Measurements from ENCODE around the gene FGF19.

FGF19 gene, protein sequence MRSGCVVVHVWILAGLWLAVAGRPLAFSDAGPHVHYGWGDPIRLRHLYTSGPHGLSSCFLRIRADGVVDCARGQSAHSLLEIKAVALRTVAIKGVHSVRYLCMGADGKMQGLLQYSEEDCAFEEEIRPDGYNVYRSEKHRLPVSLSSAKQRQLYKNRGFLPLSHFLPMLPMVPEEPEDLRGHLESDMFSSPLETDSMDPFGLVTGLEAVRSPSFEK

DNA sequence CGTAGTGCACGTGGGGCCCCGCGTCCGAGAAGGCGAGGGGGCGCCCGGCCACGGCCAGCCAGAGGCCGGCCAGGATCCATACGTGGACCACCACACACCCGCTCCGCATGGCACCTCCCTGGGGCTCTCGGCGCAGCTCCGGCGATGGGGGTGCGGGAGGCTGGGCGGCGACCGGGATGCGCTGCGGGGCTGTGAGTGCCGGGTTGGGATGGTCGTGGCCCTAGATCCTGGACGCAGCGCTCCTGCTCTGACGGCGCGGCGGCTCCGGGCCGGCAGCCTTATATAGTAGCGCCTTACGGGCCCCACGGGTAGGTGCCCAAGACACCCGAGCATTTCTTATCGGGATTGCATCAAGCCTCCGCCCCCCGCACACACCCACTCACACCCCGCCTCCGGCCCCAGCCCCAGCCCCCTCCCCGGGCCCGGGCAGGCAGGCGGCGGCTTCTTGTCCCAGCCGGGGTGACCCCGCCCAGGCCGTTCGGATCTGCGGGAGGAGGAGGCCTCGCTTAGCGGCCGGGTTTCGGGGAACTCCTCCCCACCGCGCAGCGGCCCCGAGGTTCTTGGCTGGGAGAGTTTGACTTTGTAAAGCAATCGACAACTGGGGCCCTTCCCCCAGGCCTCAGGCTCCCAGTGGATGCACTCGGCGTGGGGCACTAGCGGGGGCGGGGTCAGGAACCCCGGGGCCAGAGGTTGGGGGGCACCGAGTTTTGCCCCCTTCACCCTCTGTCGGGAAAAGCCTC is at the start of gene FGF19:
TSS of gene FGF19 (minus strand) at position 255 of the 740 bp plus-strand sequence. CDS start at position 109, 146 bp downstream.
- DNase-seq (ENCODE audit: low spot score), result no peak

- DNase-seq (ENCODE audit: low spot score), result no peak
These were observed 49.1 kb upstream of the FGF19 start for GRCh38 chr11:69752890-69753289.

DNA sequence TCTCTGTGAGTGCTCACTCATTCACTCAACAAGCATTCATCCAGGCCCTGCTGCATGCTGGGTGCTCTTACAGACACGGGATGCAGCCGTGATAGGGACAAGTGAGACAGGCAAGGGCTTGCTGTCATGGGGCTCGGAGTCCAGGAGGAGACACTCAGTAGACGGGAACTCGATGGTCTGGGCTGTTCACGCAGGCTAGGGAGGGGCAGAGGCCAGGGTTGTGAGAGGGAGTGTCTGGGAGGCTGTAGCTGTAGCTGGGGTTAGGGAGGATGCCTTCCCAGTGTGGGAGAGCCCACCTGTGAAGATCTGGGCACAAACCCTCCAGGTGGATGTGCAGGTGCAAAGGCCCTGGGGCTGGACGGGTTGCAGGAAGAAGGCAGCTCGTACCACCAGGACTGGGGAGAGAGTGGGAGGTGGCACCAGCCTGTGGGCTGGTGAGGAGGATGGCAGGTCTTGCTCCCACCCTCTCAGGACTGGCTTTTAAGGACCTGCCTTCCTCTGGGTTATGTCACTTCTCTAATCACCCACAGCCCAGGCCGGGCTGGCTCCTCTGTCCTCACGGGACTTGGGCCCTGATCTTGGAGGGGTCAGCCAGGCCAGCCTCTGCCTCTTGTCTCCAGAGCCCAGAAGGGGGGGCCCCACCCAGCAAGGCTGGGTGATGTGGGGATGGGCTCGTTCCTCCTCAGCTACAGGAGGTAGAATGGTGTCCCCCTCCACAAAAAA is 47.2 kb upstream of the FGF19 start:
- DNase-seq (ENCODE audit: low spot score), result no peak

- DNase-seq (ENCODE audit: low spot score), result no peak
These were observed 46.5 kb upstream of the FGF19 start for GRCh38 chr11:69750108-69750850.

DNA sequence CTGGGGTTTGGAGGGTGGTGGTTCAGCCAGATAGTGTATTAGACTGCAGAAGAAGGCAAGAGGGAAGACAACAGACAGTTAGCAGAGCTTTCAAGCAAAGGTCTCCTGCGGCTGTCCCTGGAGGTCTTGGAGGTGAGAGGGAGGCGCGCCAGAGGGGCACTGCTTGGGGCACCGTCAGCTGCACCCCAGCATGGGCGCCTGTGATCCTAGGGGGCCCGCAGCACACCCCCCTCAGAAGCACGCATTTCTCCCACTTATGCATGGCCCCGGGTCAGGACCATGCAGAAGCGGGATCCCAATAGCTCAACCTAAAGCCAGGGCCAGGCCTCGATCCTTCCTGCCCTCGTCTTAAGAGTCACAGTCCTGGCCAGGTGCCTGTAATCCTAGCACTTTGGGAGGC is 44.8 kb upstream of the FGF19 start:
- DNase-seq (ENCODE audit: low spot score), result no peak

DNA sequence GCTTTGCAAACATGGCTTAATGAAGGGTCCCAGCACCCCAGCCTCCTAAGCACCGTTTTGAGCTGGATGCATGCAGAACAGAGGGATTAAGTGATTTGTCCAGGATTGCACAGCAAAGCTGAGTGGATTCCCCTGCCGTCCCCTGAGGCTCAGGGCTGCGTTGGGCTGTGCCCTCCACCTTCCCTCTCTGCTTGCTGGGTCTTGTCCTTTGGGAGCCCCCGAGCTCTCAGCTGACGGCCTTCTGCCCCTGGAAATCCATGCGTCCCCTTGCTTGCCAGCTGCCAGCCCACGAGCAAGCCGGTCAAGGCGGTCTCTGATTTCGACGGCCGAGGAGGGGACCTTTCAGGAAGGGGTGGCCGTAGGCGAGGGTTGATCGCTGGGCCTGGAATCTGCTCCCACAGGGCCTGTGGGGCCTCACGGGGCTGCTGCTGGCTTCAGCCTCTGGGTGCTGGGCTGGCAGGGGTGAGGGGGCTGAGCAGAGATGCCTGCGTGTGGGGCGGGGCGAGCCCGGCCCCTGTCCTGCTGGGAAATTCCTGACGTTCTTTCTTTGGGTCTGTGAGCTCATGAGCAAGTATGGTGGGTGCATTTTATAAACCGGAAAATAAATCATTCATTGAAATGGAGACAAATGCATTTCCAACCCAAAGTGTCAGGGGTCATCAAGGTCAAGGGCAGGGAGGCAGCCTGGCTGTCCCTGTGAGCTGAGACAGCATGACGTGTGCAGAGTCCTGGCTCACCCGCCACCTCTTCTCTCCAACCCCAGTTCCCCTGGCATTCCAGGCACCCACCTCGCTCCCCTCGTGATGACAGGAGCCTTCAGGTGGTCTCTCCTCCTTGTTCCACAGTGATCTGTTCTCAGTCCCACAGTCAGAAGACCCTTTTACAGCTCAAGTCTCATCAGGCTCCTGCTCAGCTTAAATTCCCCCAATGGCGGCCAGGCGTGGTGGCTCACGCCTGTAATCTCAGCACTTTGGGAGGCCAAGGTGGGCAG is 43.2 kb upstream of the FGF19 start:
- DNase-seq (ENCODE audit: low spot score), result peak; percentile 3

- DNase-seq (ENCODE audit: low spot score), result no peak
These were observed 42.3 kb upstream of the FGF19 start for GRCh38 chr11:69746140-69746539.

DNA sequence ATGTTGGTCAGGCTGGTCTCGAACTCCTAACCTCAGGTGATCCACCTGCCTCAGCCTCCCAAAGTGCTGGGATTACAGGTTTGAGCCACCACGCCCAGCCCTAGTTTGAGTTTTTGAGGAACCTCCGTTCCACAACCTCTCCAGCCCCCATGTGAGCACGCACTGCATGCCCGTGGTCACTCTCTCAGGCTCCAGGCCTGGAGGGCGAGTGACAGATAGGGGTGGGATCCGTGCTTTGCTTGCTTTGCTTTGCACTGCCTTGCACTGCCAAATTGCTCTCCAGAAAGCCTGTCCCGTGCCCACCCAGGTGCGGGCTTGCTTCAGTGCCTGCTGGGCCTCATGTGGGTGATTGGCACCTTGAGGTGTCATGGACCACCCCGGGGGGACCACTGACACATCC is 41.4 kb upstream of the FGF19 start:
- DNase-seq (ENCODE audit: low spot score), result no peak

GRCh38 chr11:69744435-69744834 is 40.6 kb upstream of the FGF19 start:
- peak; percentile 79 for DNase-seq (ENCODE audit: low spot score)

DNA sequence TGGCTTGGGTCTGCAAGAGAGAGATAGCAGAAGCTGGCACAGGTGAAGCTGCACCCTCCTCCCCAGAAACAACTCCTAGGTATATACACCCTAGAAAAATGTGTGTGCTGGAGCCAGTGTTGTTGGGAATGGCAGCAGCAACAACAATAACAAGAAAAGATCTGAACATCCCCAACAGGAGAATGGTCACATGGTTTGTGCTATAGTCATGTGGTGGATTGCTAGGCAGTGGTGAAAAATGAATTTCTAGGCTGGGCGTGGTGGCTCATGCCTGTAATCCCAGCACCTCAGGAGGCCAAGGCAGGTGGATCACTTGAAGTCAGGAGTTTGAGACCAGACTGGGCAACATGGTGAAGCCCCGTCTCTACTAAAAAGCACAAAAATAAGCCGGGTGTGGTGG is 31.0 kb upstream of the FGF19 start:
- DNase-seq (ENCODE audit: low spot score), result no peak

DNA sequence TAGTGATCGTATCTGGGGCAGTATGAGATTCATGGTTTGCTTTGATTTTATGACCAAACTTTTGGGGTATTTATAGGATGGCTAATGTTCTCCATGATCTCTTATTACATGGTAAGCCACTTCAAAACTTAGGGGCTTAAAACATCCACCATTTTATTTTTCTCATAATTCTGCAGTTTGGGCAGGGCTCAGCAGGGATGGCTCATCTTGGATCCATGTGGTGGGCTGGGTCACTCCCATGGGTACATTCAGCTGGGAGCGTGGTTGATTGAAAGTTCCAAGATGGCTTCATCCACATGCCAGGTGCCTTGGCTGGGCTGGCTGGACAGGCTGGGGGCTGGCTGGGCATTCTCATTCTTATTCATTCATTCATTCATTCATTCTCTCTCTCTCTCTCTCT is 30.5 kb upstream of the FGF19 start:
- no peak for DNase-seq (ENCODE audit: low spot score)

DNA sequence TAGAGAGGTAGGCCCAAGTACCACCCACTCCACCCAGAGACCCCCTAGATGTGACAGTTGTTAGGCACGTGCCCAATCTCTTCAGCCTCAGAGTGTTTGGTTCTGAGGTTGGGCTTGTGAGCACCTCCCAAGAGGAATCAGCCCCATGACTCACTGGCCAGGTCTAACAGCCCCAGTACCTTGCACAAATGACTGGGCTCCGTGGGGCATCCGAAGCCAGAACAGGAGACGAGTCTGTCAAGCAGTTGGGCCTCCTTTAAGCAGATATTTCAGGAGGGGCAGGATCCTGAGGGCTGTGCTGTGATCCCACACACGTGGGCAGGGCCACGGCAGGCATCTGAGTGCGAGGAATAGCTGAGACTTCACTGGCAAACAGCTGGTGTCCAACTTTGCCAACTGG is 29.1 kb upstream of the FGF19 start:
- no peak for DNase-seq (ENCODE audit: low spot score)

DNA sequence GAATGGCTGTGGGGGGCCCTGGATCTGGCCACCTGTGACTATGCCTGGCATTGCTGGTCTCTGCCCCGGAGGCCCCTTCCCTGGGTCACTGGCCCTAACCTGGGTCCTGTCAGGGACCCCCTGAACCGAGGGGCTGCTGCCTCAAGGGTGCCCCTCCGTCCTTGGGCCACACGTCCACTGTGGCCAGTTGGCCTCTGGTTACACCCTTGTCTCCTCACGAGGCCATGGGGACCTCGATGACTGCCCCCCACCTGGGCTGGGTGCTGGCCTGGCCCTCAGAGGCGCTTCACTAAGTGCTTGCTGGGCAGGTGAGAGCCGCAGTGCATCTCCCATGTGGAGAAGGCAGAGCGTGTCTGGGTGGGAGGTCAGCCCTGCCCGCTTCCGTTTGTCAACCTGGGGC is 27.3 kb upstream of the FGF19 start:
- no peak for DNase-seq (ENCODE audit: low spot score)

DNA sequence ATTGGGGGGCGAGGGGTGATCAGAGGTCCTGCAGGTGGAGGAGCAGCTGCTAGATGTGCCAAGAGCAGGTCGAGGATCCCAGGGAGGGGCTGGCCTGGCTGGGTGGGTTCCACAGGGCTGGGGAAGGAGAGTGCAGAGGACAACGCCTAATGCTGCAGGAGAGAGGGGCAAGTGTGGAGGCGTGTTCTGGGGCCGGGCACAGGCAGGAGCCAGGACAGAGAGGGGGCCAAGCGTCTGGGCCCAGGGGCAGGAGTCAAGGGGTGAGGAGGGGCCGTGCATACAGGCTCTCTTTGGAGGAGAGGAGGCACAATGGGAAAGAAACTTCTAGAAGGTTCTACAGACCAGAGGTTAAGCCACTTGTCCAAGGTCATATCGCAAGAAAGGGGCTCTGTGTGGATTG is 26.7 kb upstream of the FGF19 start:
- DNase-seq (ENCODE audit: low spot score), result no peak

- DNase-seq (ENCODE audit: low spot score), result no peak
These were observed 25.4 kb upstream of the FGF19 start for GRCh38 chr11:69729252-69729651.

DNA sequence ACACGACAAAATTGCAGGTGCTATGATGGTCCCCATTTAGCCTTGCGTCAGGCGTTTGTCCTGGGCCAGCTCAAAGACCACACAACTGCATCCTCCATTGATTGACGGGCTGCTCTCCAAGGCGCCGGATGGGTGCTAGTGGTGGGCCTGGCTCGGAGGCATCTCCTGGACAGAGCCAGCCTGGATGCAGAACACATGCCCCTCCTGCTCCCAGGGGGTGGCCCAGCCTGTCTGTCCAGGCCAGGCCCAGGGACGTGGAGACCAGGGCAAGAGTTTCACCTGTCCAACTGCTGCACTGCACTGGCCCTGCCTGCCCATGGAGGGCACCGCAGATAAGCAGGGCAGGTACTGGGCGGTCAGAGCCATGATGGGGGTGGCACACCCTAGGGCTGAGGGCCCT is 23.4 kb upstream of the FGF19 start:
- DNase-seq (ENCODE audit: low spot score), result no peak

DNA sequence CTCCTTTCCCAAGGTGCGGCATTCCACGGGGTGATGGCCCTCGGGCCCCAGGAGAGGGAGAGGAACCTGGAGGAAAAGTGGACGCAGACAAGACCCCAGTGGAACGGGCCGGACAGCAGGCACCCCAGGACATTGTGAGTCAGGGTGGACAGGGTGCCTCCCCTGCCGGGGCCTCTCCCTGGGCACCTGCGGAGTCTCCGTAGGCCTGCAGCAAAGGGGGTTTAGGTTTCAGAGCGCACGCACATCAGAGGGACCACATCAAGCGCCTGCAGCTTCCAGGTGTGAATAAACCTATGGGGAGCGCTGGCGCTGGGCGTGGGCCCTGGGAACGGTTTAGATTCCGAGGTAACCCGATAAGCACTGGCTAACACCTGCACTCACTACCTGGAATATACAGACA is 22.7 kb upstream of the FGF19 start:
- no peak for DNase-seq (ENCODE audit: low spot score)

- no peak for DNase-seq (ENCODE audit: low spot score)
These were observed 22.2 kb upstream of the FGF19 start for GRCh38 chr11:69726019-69726418.

DNA sequence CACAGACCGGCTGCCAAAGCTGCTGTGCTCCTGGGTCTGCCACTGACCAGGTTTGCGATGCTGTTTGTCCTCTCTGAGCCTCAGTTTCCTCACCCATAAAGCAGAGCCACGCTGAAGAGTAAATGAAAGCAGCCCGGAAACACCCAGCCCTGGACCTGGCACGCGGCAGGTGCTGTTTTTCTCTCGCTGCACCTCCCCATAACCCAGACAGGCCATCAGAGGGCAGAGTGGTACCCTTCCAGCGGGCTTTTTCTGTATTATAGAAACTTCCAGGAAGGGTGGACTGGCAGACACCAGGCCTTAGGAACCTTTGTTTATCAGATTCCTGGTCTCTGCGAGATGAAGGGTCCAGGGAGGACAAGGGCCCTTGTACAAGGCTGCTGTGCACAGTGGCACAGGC is 17.9 kb upstream of the FGF19 start:
- DNase-seq (ENCODE audit: low spot score), result peak; percentile 17

DNA sequence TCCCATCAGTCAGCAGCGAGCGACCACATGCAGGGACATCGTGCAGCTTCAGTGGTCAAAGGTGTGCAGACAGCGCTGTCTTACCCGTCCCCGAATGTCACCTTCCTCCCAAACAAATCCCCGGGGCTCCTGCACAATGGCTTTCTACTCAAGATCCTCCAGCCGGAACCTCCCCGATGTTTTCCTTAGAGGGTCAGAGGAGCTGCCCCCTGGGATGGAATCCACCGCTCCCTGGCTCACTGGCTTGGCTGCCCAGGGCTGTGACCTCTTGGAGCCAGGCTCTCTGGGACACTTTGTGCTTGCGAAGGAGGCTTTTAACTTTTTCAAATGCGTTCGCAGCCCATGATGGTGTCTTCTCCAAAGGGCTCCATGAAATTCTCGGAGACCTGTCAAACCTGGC is 17.3 kb upstream of the FGF19 start:
- DNase-seq (ENCODE audit: low spot score), result peak; percentile 34

DNA sequence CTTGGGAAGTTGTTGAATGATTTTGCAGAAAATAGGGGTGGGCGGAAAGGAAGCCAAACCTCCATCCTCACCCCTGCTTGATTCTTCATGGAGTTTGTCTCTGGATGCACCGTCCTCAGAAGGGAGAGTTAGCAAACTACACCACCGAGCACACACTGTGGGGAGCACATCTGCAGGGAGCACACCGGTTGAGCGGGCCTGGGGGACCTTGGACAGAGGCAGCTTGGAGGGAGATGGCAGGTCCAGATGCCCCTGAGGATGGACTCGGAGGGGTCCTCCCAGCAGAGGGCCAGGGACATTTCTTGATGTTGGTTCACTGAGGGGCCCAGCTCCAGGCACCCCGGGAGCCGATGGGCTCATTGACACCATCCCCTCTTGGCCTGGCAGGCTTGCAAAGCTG is 15.1 kb upstream of the FGF19 start:
- DNase-seq (ENCODE audit: low spot score), result no peak

Data from kidney tubule cell (primary cell).